Mucosa of rectum (tissue), 2 donors: ENCODE data around the gene IL17RA.
"Not testable (repeated sequence)": the region's sequence is repeated elsewhere in the genome, so short reads cannot be mapped to it uniquely, and the experiment has no call there.

Source experiments
- H3K27ac ChIP-seq, 2 donors: one replicate each; pipeline ENCODE4 v1.7.0; 2013; ENCODE audit warnings: inconsistent platforms in 2 of 2, low read depth in 2 of 2, low read length in 2 of 2
- H3K27me3 ChIP-seq, 2 donors: one replicate each; pipeline ENCODE4 v1.7.0; 2013; ENCODE audit warnings: low read length in 2 of 2; ENCODE audit not compliant: control insufficient read depth in 2 of 2, insufficient read depth in 2 of 2
- H3K36me3 ChIP-seq, 2 donors: one replicate each; pipeline ENCODE4 v1.7.0; 2013; ENCODE audit warnings: low read length in 2 of 2; ENCODE audit not compliant: control insufficient read depth in 2 of 2, insufficient read depth in 2 of 2
- H3K4me1 ChIP-seq, 2 donors: one replicate each; pipeline ENCODE4 v1.7.0; 2013; ENCODE audit warnings: low read length in 2 of 2, mild to moderate bottlenecking in 1 of 2; ENCODE audit not compliant: control insufficient read depth in 2 of 2, insufficient read depth in 2 of 2
- H3K4me3 ChIP-seq, 2 donors: one replicate each; pipeline ENCODE4 v1.7.0; 2013; ENCODE audit warnings: low read length in 2 of 2
- H3K9ac ChIP-seq, 2 donors: one replicate each; pipeline ENCODE4 v1.7.0; 2013; ENCODE audit warnings: low read length in 2 of 2, low read depth in 1 of 2, mild to moderate bottlenecking in 1 of 2
- H3K9me3 ChIP-seq, 2 donors: one replicate each; pipeline ENCODE4 v1.7.0; 2013; ENCODE audit warnings: low read length in 2 of 2; ENCODE audit not compliant: control insufficient read depth in 2 of 2
- donor health status: healthy.
- donor health status: Normal muscosa, but diverticular disease.

The IL17RA gene, protein sequence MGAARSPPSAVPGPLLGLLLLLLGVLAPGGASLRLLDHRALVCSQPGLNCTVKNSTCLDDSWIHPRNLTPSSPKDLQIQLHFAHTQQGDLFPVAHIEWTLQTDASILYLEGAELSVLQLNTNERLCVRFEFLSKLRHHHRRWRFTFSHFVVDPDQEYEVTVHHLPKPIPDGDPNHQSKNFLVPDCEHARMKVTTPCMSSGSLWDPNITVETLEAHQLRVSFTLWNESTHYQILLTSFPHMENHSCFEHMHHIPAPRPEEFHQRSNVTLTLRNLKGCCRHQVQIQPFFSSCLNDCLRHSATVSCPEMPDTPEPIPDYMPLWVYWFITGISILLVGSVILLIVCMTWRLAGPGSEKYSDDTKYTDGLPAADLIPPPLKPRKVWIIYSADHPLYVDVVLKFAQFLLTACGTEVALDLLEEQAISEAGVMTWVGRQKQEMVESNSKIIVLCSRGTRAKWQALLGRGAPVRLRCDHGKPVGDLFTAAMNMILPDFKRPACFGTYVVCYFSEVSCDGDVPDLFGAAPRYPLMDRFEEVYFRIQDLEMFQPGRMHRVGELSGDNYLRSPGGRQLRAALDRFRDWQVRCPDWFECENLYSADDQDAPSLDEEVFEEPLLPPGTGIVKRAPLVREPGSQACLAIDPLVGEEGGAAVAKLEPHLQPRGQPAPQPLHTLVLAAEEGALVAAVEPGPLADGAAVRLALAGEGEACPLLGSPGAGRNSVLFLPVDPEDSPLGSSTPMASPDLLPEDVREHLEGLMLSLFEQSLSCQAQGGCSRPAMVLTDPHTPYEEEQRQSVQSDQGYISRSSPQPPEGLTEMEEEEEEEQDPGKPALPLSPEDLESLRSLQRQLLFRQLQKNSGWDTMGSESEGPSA

DNA sequence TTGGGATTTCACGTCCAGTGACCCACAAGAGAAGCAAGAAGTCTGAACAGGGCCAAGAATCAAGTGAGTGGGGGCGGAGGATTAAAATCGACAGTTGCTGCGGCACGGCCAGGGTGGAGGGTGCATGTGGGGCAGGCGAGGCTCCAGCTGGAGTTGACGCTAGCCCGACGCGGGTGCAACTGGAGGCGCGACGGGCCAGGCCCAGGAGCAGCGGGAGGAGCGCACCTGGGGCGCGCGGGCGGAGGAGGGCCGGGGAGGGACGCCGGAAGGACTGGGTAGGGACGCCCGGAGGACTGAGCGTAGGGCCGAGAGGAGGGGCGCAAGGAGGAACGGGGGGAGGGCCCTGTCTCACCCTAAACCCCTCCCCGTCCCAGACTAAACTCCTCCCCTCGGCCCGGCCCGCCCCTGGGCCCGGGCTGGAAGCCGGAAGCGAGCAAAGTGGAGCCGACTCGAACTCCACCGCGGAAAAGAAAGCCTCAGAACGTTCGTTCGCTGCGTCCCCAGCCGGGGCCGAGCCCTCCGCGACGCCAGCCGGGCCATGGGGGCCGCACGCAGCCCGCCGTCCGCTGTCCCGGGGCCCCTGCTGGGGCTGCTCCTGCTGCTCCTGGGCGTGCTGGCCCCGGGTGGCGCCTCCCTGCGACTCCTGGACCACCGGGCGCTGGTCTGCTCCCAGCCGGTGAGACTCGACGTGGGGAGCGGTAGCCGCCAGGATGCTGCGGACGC, at the start of gene IL17RA:
IL17RA (plus strand) TSS at position 447 of the 723 bp plus-strand sequence; CDS start at position 539, 92 bp downstream.
- Histone ChIP-seq H3K4me1 (peaks cover 6 to 10% of the 10 kb centered on the region in 2 donors), H3K9me3 (no peaks in the 10 kb centered on the region), H3K4me3 (peak within 1 kb of the TSS; percentile 77 to 93), H3K36me3 (no peaks in the 10 kb centered on the region), H3K27me3 (no peaks in the 10 kb centered on the region), H3K9ac (peak within 1 kb of the TSS; percentile 74 to 97), H3K27ac (peak within 1 kb of the TSS; percentile 89 to 90)

GRCh38 chr22:17035246-17035645, 49.6 kb upstream of the IL17RA start:
- Histone ChIP-seq H3K9me3 (no peaks in the 10 kb centered on the region), H3K9ac (no peak overlapping the region), H3K27ac (no peak overlapping the region), H3K4me1 (no peaks in the 10 kb centered on the region), H3K27me3 (no peaks in the 10 kb centered on the region), H3K4me3 (no peak overlapping the region), H3K36me3 (no peaks in the 10 kb centered on the region)

DNA sequence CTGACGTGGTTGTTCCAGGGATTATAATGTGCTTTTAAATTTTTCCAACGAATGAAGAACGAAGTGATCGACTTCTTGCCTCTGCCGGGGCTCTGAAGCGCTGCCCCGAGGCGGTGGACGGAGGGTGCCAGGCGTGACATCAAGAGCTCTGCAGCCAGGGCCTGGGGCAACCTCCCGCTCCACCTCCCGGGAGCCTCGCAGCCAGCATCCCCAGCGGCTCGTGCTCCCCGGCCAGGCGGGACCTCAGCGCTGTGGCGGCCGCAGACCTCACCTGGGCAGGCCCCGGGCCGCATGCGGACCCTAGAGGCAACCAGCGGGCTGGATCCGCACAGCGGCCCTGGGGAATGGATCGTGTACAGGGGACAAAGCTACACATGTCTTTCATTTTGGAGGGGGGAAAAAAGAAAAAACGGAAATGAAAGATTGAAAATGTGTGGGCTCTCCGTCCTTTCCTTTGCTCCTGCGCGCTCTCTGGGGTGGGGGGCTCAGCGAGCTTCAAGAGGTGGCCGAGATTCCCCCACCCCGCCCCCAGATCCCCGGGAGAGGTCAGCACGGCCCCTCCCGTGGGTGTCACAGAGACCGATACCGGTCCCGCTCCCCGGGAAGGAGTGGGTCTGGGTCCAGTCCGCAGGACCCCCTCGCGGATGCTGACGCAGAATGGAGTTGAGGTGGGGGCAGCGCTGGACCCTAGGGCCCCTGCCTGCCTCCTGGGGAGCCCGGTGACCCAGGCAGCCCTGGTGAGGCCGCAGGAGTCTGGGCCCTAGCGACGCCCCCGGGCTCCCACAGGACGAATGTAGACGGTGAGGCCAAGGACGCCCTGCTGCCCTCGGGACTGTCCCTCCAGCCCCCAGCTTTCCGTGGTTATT, 48.6 kb upstream of the IL17RA start:
- peak overlapping the region in 1 of 2 donors; percentile 13 for H3K4me3 ChIP-seq
- H3K9ac ChIP-seq, H3K27me3 ChIP-seq, H3K36me3 ChIP-seq, H3K27ac ChIP-seq, H3K4me1 ChIP-seq, H3K9me3 ChIP-seq: not testable (repeated sequence)

- not testable (repeated sequence) for H3K27ac ChIP-seq, H3K9me3 ChIP-seq, H3K9ac ChIP-seq, H3K4me1 ChIP-seq, H3K36me3 ChIP-seq, H3K27me3 ChIP-seq
- peak overlapping the region in 1 of 2 donors; percentile 20 for H3K4me3 ChIP-seq
Measured at GRCh38 chr22:17036842-17037711, 47.7 kb upstream of the IL17RA start.

DNA sequence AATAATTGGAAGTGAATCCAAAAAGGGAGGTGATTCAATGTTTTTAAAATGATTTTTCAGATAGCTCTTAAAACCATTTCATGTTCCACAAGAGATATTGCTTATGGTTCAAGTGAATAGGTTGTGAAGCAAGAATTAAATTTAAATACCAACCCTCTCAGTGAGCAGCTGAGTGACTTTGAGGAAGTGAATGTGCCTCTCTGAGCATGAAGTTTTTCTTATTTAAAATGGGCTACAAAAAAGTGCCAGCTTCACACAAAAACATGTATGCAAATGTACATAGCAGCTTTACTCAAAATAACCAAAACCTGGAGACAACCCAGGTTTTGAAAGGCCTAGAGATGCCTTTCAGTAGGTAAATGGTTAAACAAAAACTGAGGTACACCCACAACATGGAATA, 41.3 kb upstream of the IL17RA start:
- H3K27ac ChIP-seq: no peak overlapping the region
- H3K4me3 ChIP-seq: no peak overlapping the region
- no peaks in the 10 kb centered on the region for H3K4me1 ChIP-seq
- H3K9me3 ChIP-seq: no peaks in the 10 kb centered on the region
- no peaks in the 10 kb centered on the region for H3K36me3 ChIP-seq
- H3K9ac ChIP-seq: no peak overlapping the region
- H3K27me3 ChIP-seq: no peaks in the 10 kb centered on the region

- Histone ChIP-seq H3K4me3 (no peak overlapping the region), H3K27me3 (no peaks in the 10 kb centered on the region)
Measured at GRCh38 chr22:17046566-17047348, 38.0 kb upstream of the IL17RA start.

DNA sequence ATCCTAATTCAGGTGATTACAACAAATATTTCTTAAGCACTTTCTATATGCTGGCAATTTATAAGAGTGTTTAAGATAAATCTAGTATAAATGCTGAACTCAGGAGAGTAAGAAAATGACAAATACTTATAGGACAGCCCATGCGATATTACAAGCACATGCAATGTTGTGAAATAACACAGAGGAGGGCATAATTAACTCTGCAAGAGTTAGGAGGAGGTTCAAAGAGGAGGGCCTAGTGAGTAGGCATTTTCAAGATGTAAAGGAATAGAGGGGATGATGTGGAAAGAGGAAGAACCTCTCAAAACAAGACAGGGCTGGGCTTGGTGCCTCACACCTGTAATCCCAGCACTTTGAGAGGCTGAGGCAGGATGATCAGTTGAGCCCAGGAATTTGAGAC, 37.1 kb upstream of the IL17RA start:
- Histone ChIP-seq H3K4me1 (no peaks in the 10 kb centered on the region), H3K27me3 (no peaks in the 10 kb centered on the region), H3K4me3 (no peak overlapping the region), H3K9me3 (no peaks in the 10 kb centered on the region), H3K27ac (no peak overlapping the region), H3K36me3 (no peaks in the 10 kb centered on the region), H3K9ac (no peak overlapping the region)

More at GRCh38 chr22:17046566-17047348, 38.0 kb upstream of the IL17RA start:
- Histone ChIP-seq H3K36me3 (no peaks in the 10 kb centered on the region), H3K27ac (no peak overlapping the region), H3K4me1 (no peaks in the 10 kb centered on the region), H3K9ac (no peak overlapping the region), H3K9me3 (no peaks in the 10 kb centered on the region)

DNA sequence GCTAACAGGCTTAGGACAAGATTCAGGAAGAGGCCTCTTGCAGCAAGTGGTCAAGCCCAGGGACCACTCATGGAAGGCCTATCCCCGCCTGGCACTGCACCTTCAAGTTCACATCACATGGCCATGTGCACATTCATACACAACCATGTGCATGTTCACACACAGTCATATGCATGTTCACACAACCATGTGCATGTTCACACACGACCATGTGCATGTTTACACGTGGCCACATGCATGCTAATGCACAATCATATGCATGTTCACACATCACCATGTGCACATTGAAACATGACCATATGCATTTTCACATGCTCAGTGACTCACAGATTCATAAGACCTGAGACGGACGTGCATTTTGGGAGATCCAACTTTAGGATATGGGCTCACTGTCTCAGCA, 28.7 kb upstream of the IL17RA start:
- Histone ChIP-seq H3K9me3 (no peaks in the 10 kb centered on the region), H3K4me1 (no peaks in the 10 kb centered on the region), H3K4me3 (no peak overlapping the region), H3K27me3 (no peaks in the 10 kb centered on the region), H3K36me3 (no peaks in the 10 kb centered on the region), H3K27ac (no peak overlapping the region), H3K9ac (no peak overlapping the region)
